CD4-positive, alpha-beta T cell treated with Interleukin-6 for 4 hours (primary cell): ENCODE measurements around the gene ADAM15.

Experiments used
- DNase-seq: peaks from one replicate; pipeline ENCODE4 v3.0.0-alpha.2; 2020; ENCODE audit warnings: mixed read lengths

ADAM15 gene

DNA sequence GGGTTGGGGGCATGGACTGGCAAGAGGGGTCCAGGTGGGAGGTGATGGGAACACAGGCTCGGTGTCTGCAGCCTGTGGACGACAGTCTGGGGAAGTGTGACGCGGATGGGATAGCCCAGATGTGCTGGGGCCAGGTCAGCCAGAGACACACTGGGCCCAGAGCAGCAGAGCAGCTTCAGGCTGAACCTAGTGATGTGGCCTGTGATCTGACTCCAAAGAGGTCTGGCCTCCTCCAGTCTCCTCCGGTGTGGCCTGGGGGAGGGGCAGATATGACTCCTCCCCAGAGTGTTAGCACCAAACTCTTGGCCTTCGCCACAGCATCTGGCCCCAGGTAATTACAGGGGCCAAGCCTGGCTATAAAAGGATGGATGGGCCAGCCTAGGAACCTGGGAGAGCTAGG, 41.0 kb downstream of the ADAM15 start:
- no peak for DNase-seq

- no peak for DNase-seq
These were observed 41.5 kb downstream of the ADAM15 start for GRCh38 chr1:155092641-155093040.

DNA sequence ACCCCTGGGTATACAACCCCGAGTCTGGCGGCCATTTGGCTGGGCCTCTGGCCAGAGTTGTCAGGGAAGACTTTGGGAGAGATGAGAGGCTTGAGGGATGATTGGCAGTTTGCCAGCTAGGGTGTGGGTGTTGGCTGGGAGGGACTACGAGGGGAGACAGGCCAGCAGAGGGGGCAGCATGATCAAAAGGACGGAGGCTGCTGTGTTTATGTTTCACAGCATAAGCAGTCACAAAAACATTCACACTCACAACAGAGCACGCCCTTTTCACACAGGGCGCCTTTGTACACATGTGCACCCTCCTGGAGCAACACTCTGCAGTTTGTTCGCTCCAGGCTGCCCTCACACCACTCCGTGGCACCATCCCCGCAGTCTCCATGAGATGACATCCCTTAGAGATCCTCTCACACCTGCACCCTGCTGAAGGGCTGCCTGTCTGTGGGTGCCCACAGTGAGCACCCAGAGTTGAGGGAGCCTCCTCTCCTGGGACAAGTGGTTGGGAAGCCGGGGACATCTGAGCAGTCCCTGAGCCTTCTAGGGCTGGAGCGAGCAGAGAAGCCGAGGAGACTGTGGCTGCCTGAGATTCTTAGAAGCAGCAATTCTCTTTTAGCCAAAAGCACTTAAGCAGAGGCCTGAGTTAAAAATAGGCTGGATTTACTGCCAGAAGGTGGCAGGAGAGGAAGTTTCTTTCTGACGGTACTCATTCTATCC, 43.0 kb downstream of the ADAM15 start:
- no peak for DNase-seq

- DNase-seq, result no peak
These were observed 43.5 kb downstream of the ADAM15 start for GRCh38 chr1:155094622-155094948.

DNA sequence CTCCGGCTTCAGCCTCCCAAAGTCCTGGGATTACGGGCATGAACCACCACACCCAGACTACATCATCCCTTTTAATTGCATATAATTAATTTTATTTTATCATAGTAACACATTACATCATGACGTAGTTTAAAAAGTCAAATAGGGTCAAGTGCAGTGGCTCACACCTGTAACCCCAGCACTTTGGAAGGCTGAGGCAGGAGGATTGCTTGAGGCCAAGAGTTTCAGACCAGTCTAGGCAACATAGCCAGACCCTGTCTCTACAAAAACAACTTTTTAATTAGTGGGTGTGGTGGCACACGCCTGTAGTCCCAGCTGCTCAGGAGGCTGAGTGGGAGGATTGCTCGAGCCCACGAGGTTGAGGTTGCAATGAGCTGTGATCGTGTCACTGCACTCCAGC, 48.2 kb downstream of the ADAM15 start:
- no peak for DNase-seq

GRCh38 chr1:155103325-155103724, 52.2 kb downstream of the ADAM15 start:
- DNase-seq, result no peak

DNA sequence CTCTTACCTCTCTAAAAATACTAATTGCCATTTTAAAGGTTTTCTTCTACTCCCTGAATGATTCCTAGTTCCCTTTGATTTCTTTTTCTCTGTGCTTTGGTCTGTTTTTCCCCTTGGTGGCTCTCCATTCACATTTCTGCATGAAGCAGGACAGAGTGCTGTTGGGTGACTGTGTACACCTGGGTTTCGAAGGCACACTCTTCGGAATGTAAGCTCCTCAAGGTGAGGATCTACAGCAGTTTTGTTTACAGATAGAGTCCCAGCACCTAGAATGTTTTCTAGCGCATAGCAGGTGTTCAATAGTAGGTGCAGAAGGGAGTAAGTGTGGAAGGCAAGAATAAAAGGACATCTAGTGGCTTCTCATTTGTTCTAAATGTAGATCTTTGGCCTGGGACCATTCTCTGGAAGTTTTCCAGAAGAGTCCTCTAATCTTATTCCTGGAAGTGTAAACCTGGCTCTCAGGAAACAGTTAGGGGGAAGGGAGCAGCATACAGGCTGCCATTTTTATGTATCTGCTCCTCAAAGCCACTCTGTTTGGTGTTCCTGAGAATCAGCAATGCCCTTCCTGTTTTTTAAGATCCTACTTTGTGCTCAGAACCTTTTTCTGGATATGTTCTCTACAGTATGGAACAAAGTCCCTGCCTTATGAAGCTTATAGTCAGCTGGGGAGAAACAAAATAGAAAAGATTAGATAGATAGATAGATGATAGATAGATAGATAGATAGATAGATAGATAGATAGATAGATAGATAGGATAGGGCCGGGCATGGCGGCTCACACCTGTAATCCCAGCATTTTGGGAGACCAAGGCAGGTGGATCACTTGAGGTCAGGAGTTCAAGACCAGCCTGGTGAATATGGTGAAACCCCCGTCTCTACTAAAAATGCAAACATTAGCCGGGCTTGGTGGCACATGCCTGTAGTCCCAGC, 53.8 kb downstream of the ADAM15 start:
- DNase-seq, result no peak

- DNase-seq, result no peak
These were observed 54.5 kb downstream of the ADAM15 start for GRCh38 chr1:155105604-155106011.

- no peak for DNase-seq
These were observed 55.7 kb downstream of the ADAM15 start for GRCh38 chr1:155106862-155107261.

- no peak for DNase-seq
These were observed 56.5 kb downstream of the ADAM15 start for GRCh38 chr1:155107309-155108264.

DNA sequence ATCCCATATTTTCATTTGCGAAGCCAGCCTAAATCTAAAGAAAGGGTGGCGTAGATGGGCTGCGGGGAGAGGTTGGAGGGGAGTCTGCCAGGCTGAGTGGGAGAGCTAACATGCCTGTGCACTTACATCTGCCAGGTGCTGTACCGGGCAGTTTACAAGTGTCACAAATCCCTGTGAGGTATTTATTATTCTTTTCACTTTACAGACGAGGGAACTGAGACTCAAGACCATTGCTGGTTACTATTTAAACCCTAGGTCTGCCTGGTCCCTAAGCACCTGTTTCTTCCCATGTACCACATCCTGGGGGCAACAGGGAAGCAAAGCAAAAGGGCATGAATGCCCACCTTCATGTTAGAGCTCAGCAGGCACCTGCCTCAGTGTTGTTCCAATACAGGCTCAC, 57.2 kb downstream of the ADAM15 start:
- no peak for DNase-seq

DNA sequence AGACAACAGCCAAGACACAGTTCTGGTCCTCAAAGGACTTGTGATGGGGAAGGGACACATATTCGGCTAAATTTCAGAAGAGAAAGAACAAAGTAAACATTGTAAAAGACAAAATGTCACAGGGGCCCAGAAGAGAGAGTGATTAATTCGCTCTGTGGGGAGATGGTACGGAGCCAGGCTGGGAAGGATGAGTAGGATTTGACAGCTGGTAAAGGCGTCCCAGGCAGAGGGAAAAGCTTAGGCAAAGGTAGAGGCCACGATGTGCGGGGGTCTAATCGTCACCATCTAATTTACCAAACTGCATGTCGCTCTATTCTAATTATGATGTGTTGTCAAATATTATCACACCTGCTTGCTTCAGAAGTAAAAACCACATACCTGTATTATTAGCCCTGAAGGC, 59.3 kb downstream of the ADAM15 start:
- DNase-seq, result no peak

- no peak for DNase-seq
These were observed 59.7 kb downstream of the ADAM15 start for GRCh38 chr1:155110826-155111225.
